Spinal cord (tissue), 10 donors: ENCODE data around the gene KRTAP4-11. TPM values are rescaled to one million over a fixed set of nuclear protein-coding genes. Genes with fewer than 3 reads are reported as not detected.
"Not testable (repeated sequence)": the region's sequence is repeated elsewhere in the genome, so short reads cannot be mapped to it uniquely, and the experiment has no call there.

ENCODE experiments used
- DNase-seq, 6 donors: peaks; one replicate each; pipeline versions ENCODE4 v3.0.0 to v3.0.0-alpha.2; 2013 to 2015; ENCODE audit warnings: low spot score in 6 of 6, low read depth in 4 of 6
- H3K27ac ChIP-seq: one replicate; pipeline ENCODE4 v1.5.1; 2013; ENCODE audit warnings: low read depth, low read length, control low read depth
- H3K27me3 ChIP-seq: one replicate; pipeline ENCODE4 v1.6.1; 2013; ENCODE audit warnings: low read length; ENCODE audit not compliant: control insufficient read depth, insufficient read depth
- H3K36me3 ChIP-seq: one replicate; pipeline ENCODE4 v1.6.1; 2013; ENCODE audit warnings: low read length; ENCODE audit not compliant: control insufficient read depth, insufficient read depth
- H3K4me1 ChIP-seq: one replicate; pipeline ENCODE4 v1.6.1; 2013; ENCODE audit warnings: low read length; ENCODE audit not compliant: control insufficient read depth, insufficient read depth
- H3K4me3 ChIP-seq: one replicate; pipeline ENCODE4 v1.5.1; 2013; ENCODE audit warnings: low read depth, low read length, control low read depth
- H3K9me3 ChIP-seq: one replicate; pipeline ENCODE4 v1.6.1; 2013; ENCODE audit warnings: low read length; ENCODE audit not compliant: control insufficient read depth, insufficient read depth
- WGBS: methylation state at CpG from one replicate; pipeline ENCODE4 v1.1.5; 2013; ENCODE audit warnings: missing lambda C conversion rate; ENCODE audit not compliant: insufficient coverage; 5-methylcytosine and 5-hydroxymethylcytosine counted together
- polyA plus RNA-seq, 2 donors: library from polyadenylated mRNA; unstranded; fragments of 120-200 nt; gene quantifications; one replicate each; pipeline ENCODE4 v1.2.1, GENCODE V29; 2013; ENCODE audit not compliant: insufficient read length in 2 of 2
- total RNA-seq, 2 donors: library from RNA; depleted of rRNA in 1 of 2; stranded (reverse); fragments of 120-200 nt in 1 of 2; fragments of >200 nt in 1 of 2; gene quantifications; one replicate each; pipeline versions ENCODE4 v1.2.3 to v1.2.4, GENCODE V29; 2013 to 2014
- donor health status: healthy.

The KRTAP4-11 gene
- total and polyA plus RNA-seq, 4 donors = not detected

GRCh38 chr17:41147531-41148204 is 29.5 kb upstream of the KRTAP4-11 start:
- Histone ChIP-seq H3K9me3 (no peaks in the 10 kb centered on the region), H3K4me1 (no peaks in the 10 kb centered on the region), H3K36me3 (no peaks in the 10 kb centered on the region), H3K27ac (no peak overlapping the region), H3K4me3 (no peak overlapping the region), H3K27me3 (no peaks in the 10 kb centered on the region)
- DNase-seq = no peak
- WGBS = 89% methylated on average over 1 of the region's 2 CpGs

DNA sequence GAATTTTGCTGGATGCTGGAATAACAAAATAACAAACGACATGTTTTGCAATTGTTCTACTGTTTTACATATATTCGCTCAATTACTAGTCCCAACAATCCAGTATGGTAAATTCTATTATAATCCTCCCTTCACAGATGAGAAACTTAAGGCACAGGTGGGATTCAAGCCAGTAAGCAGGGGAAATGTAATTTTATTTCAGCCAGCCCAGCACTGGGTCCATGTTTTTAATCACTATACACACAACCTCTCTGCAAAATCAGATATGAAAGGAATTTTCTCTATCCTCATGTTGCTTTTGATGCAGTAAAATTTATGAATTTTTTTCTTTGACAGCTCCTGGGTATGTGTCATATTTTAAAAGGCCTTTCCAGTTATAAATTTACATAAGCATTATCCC is 27.1 kb upstream of the KRTAP4-11 start:
- DNase-seq = no peak
- Histone ChIP-seq H3K36me3 (no peaks in the 10 kb centered on the region), H3K4me1 (no peaks in the 10 kb centered on the region), H3K9me3 (peaks cover 3% of the 10 kb centered on the region), H3K4me3 (no peak overlapping the region), H3K27ac (no peak overlapping the region), H3K27me3 (no peaks in the 10 kb centered on the region)
- WGBS = no CpG with 5 or more reads among the region's 2 CpGs

DNA sequence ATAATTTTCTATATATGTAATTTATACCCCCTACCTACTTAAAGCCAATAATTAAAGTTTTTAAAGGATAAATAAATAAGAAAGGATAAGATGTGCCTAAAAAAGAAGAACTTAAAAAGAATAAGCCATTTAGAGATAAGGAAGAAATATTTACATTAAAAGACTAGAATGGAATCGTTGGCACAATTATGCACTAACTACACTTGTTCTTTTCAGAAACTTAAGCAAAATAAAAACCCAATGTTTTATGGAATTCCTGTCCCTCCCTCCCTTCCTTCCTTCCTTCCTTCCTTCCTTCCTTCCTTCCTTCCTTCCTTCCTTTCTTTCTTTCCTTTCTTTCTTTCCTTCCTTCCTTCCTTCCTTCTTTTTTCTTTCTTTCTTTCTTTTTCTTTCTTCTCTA is 26.7 kb upstream of the KRTAP4-11 start:
- WGBS = no CpG with 5 or more reads among the region's 1 CpG
- H3K27ac ChIP-seq = no peak overlapping the region
- no peaks in the 10 kb centered on the region for H3K36me3 ChIP-seq
- H3K4me3 ChIP-seq = no peak overlapping the region
- no peak for DNase-seq
- H3K27me3 ChIP-seq = no peaks in the 10 kb centered on the region
- H3K4me1 ChIP-seq = no peaks in the 10 kb centered on the region
- peaks cover 3% of the 10 kb centered on the region for H3K9me3 ChIP-seq

DNA sequence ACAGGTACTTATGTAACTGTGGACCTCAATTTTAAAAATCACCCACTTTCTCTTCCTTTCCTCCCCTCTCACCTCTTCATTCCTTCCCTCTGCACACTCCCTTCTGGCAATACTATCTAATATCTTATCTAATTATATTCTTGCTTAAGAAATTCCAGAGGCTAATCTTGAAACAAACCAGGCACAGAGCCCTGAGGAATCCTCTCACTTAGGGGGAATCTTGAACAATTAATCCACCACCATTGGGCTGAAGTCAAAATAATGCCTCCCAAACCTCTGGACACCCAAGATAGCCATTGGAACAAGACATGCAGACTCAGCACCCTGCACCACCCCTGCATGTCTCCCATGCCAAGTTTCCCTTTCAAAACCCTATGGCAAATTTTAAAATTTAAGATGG is 23.2 kb upstream of the KRTAP4-11 start:
- no peaks in the 10 kb centered on the region for H3K36me3 ChIP-seq
- H3K4me1 ChIP-seq = no peaks in the 10 kb centered on the region
- no peak for DNase-seq
- H3K27ac ChIP-seq = no peak overlapping the region
- H3K9me3 ChIP-seq = peaks cover 3% of the 10 kb centered on the region
- H3K27me3 ChIP-seq = no peaks in the 10 kb centered on the region
- H3K4me3 ChIP-seq = no peak overlapping the region

DNA sequence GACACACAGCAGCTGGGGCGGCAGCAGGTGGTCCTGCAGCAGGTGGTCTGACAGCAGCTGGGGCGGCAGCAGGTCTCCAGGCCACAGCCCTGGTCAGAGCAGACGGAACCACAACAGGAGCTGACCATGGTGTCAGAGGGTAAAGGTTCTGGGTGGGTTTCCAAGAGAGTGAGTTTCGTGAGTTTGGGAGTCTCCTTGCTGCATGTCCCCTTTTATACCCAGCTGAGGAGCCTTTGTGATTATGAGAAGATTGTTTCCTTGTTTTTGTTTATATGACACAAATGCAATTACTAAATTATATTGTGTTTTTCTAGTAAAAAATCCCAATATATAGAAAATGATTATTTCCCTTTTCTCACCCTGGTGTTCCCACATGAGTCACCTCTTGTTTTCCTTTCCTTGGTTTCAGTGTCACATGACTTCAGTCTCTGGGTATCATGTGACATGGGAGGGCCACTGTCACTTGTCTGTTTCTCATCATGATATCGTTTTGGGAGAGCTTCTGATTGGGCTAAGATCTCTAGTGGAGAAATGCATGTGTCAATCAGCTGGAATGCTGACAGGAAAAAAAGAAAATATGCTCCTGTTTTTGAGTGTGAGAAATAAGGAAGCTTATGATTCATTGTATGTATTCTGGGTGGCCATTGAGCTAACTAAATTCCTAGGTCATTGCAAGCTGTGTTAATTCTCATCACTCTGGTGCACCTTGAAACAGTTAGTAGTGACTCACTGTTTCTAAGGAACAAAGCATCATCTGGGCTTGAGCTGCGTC is 22.4 kb upstream of the KRTAP4-11 start, which contains the start of gene KRTAP4-6:
Gene KRTAP4-6, minus strand, starts transcription at position 185 of the 772 bp plus-strand sequence. Its CDS starts 57 bp downstream, at position 128.
- H3K4me1 ChIP-seq = no peaks in the 10 kb centered on the region
- no peak for DNase-seq
- no peaks in the 10 kb centered on the region for H3K36me3 ChIP-seq
- H3K4me3 ChIP-seq = no peak within 1 kb of the TSS
- peaks cover 3% of the 10 kb centered on the region for H3K9me3 ChIP-seq
- H3K27me3 ChIP-seq = no peaks in the 10 kb centered on the region
- WGBS = 84% methylated on average over 5 of the region's 6 CpGs
- H3K27ac ChIP-seq = no peak within 1 kb of the TSS

GRCh38 chr17:41139865-41140264 is 21.7 kb upstream of the KRTAP4-11 start:
- H3K9me3 ChIP-seq, H3K27me3 ChIP-seq, H3K4me1 ChIP-seq, H3K27ac ChIP-seq, DNase-seq, H3K4me3 ChIP-seq, H3K36me3 ChIP-seq: not testable (repeated sequence)
- WGBS = 96% methylated on average over 12 of the region's 12 CpGs

DNA sequence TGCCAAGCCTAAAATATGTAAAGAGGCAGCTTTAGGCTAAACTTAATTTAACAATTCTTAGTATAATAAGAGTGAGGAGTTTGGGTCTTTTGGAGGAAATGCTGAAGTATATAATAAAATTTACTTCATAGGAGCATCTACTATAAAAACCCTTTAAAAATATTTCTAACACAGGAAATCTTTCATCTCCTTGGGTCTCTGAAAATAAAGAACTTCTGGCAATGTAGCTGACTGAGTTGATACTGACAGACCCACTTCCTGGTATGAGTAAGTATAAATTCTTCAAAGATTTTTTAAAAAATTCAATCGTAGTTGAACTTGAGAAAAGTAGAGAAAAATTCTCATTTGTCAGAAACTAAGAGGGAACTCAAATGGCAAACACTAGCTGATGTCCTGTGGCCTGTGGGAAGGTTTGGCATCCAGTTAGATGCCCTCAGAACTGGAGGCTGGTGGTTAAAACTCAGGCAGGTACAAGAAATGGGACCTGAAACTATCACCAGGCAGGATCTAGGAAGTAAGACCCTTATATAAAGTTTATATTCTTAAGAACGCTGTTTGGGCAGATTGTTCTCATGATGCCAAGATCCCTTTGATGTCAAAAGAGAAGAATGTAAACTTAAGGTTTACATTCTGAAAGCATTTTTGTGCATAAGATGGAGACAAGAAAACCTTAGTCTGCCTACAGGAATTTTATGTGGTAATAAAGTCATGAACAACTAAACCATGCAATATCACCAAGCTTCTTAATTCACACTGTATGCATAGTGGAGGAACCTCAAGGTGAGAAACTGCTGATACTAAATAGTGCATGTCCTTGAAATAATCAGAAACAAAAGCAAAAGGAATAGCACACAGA is 15.9 kb upstream of the KRTAP4-11 start:
- no peak for DNase-seq
- WGBS = no CpG with 5 or more reads among the region's 2 CpGs
- Histone ChIP-seq H3K27ac (no peak overlapping the region), H3K36me3 (no peaks in the 10 kb centered on the region), H3K27me3 (no peaks in the 10 kb centered on the region), H3K4me1 (no peaks in the 10 kb centered on the region), H3K4me3 (no peak overlapping the region), H3K9me3 (no peaks in the 10 kb centered on the region)

GRCh38 chr17:41131979-41132378 is 13.8 kb upstream of the KRTAP4-11 start:
- Histone ChIP-seq H3K9me3 (no peaks in the 10 kb centered on the region), H3K4me1 (no peaks in the 10 kb centered on the region), H3K36me3 (no peaks in the 10 kb centered on the region), H3K27me3 (no peaks in the 10 kb centered on the region), H3K27ac (no peak overlapping the region), H3K4me3 (no peak overlapping the region)
- no peak for DNase-seq
- WGBS = 93% methylated on average over 2 of the region's 3 CpGs

DNA sequence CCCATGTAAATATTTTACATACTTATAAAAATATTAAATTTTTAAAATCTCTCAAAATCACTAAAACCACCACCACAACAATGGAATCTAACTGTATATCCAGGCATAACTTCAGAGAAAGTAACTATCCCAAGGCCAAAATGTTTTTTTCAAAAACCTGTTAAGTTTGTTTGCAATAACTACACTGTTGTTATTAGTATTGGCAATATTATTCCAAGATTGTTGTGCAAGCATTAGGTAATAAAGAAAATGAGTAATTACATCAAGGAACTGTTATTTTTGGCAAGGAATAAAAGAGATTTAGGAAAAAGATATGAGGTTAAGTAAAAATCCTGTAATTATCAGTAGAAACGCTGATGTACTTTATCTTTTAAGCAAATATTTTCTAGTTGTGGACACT is 9.2 kb upstream of the KRTAP4-11 start:
- Histone ChIP-seq H3K4me1 (no peaks in the 10 kb centered on the region), H3K36me3 (no peaks in the 10 kb centered on the region), H3K4me3 (no peak overlapping the region), H3K27me3 (no peaks in the 10 kb centered on the region), H3K9me3 (no peaks in the 10 kb centered on the region), H3K27ac (no peak overlapping the region)
- WGBS = no CpG with 5 or more reads among the region's 1 CpG
- no peak for DNase-seq
